Activated CD8-positive, alpha-beta memory T cell treated with anti-CD3 and anti-CD28 coated beads, Interleukin-2, amount 50 U/mL, for 48 hours (primary cell): ENCODE measurements around the gene TK2.
A peak's percentile ranks its signal among the peaks of the same experiment; 100 is the strongest.
"Not testable (repeated sequence)": the region's sequence is repeated elsewhere in the genome, so short reads cannot be mapped to it uniquely, and the experiment has no call there.

ENCODE experiments used
- DNase-seq: peaks from one replicate; pipeline ENCODE4 v3.0.0-alpha.2; 2020

The TK2 gene

GRCh38 chr16:66519482-66520373, 30.2 kb downstream of the TK2 start:
- no peak for DNase-seq

GRCh38 chr16:66517586-66518263, 32.2 kb downstream of the TK2 start:
- DNase-seq = no peak

- DNase-seq = peak; percentile 87
These were observed 32.9 kb downstream of the TK2 start for GRCh38 chr16:66516808-66517585.

- no peak for DNase-seq
These were observed 33.5 kb downstream of the TK2 start for GRCh38 chr16:66516509-66516807.

- DNase-seq = no peak
These were observed 34.1 kb downstream of the TK2 start for GRCh38 chr16:66515596-66516508.

- not testable (repeated sequence) for DNase-seq
These were observed 34.8 kb downstream of the TK2 start for GRCh38 chr16:66514980-66515595.

GRCh38 chr16:66514391-66514790, 35.5 kb downstream of the TK2 start:
- DNase-seq = not testable (repeated sequence)

- no peak for DNase-seq
These were observed 36.7 kb downstream of the TK2 start for GRCh38 chr16:66513111-66513723.

GRCh38 chr16:66512272-66513110, 37.4 kb downstream of the TK2 start:
- no peak for DNase-seq

- DNase-seq = no peak
These were observed 38.2 kb downstream of the TK2 start for GRCh38 chr16:66511602-66512271.

- no peak for DNase-seq
These were observed 39.0 kb downstream of the TK2 start for GRCh38 chr16:66510711-66511601.

GRCh38 chr16:66510298-66510697, 39.6 kb downstream of the TK2 start:
- DNase-seq = no peak

GRCh38 chr16:66509576-66509975, 40.3 kb downstream of the TK2 start:
- no peak for DNase-seq

- DNase-seq = no peak
These were observed 40.9 kb downstream of the TK2 start for GRCh38 chr16:66508914-66509496.

GRCh38 chr16:66508248-66508913, 41.5 kb downstream of the TK2 start:
- DNase-seq = no peak

- no peak for DNase-seq
These were observed 42.1 kb downstream of the TK2 start for GRCh38 chr16:66507731-66508239.

- no peak for DNase-seq
These were observed 46.3 kb downstream of the TK2 start for GRCh38 chr16:66503612-66504011.

GRCh38 chr16:66503030-66503429, 46.9 kb downstream of the TK2 start:
- no peak for DNase-seq
